SK-N-SH (cell line): ENCODE results near the gene GNPAT. TPM values are rescaled to one million over a fixed set of nuclear protein-coding genes. Genes with fewer than 3 reads are reported as not detected.

ENCODE experiments used
- CTCF ChIA-PET: fragments of 300-600, 350-600 bp; formaldehyde crosslinking; extraction: SDS; loops from one replicate; lab custom pipeline; 2021; lab: Yijun Ruan, JAX
- POLR2A ChIA-PET: fragments of 350-600 bp; sonication (Branson Sonifier 250); formaldehyde crosslinking; extraction: SDS; loops from one replicate; lab custom pipeline; 2020; ENCODE audit warnings: antibody characterized with exemption, inconsistent platforms; lab: Yijun Ruan, JAX
- DNase-seq: peaks from one replicate; pipeline ENCODE4 v3.0.0; 2012
- H2AFZ ChIP-seq: fragments of 200-600 bp; sonication (generic); 2 replicates; pipeline ENCODE4 v1.8.1; 2016; ENCODE audit warnings: antibody characterized with exemption, mild to moderate bottlenecking, low read depth
- H3F3A ChIP-seq: fragments of 200-600 bp; sonication (generic); replicated peaks from 2 replicates; pipeline ENCODE3; 2016; ENCODE audit warnings: antibody characterized with exemption, mild to moderate bottlenecking; ENCODE audit not compliant: insufficient read depth
- H3K27ac ChIP-seq, 2 experiments: fragments of 200-500 bp in 1 of 2; fragments of 200-600 bp in 1 of 2; sonication (Bioruptor generic) in 1 of 2; sonication (generic), shearing (Covaris generic) in 1 of 2; 2 replicates each; pipeline versions ENCODE4 v1.5.1 to v1.6.1; 2014 to 2016; ENCODE audit warnings: low read depth in 2 of 2, inconsistent platforms in 1 of 2, low read length in 1 of 2, mild to moderate bottlenecking in 1 of 2, mixed read lengths in 1 of 2
- H3K27me3 ChIP-seq: fragments of 200-600 bp; sonication (generic), shearing (Covaris generic); 2 replicates; pipeline ENCODE4 v1.6.1; 2016; ENCODE audit warnings: mixed run types; ENCODE audit not compliant: insufficient read depth
- H3K36me3 ChIP-seq, 2 experiments: fragments of 200-500 bp in 1 of 2; fragments of 200-600 bp in 1 of 2; sonication (Bioruptor generic) in 1 of 2; sonication (generic) in 1 of 2; replicated peaks in 1 of 2; 2 replicates each; pipeline versions ENCODE3 to v1.5.1; 2014 to 2016; ENCODE audit warnings: low read length in 1 of 2, mild to moderate bottlenecking in 1 of 2; ENCODE audit not compliant: insufficient read depth in 2 of 2, control insufficient read depth in 1 of 2
- H3K4me1 ChIP-seq, 2 experiments: fragments of 200-500 bp in 1 of 2; fragments of 200-600 bp in 1 of 2; sonication (Bioruptor generic) in 1 of 2; sonication (generic), shearing (Covaris generic) in 1 of 2; 2 replicates each; pipeline versions ENCODE4 v1.5.1 to v1.6.1; 2014 to 2016; ENCODE audit warnings: low read depth in 1 of 2, low read length in 1 of 2, mixed run types in 1 of 2; ENCODE audit not compliant: insufficient read depth in 2 of 2, control insufficient read depth in 1 of 2
- H3K4me2 ChIP-seq: fragments of 200-600 bp; sonication (generic), shearing (Covaris generic); 2 replicates; pipeline ENCODE4 v1.6.1; 2017; ENCODE audit warnings: mixed run types
- H3K4me3 ChIP-seq, 2 experiments: fragments of 200-500 bp in 1 of 2; fragments of 200-600 bp in 1 of 2; sonication (Bioruptor generic) in 1 of 2; sonication (generic), shearing (Covaris generic) in 1 of 2; 2 replicates each; pipeline versions ENCODE4 v1.5.1 to v1.8.1; 2014 to 2016; ENCODE audit warnings: low read depth in 2 of 2, inconsistent platforms in 1 of 2, low read length in 1 of 2, mild to moderate bottlenecking in 1 of 2, mixed read lengths in 1 of 2, moderate library complexity in 1 of 2
- H3K79me2 ChIP-seq: fragments of 200-600 bp; sonication (generic); 2 replicates; pipeline ENCODE4 v1.8.1; 2017; ENCODE audit warnings: mild to moderate bottlenecking; ENCODE audit not compliant: insufficient read depth
- H3K9ac ChIP-seq: fragments of 200-600 bp; sonication (generic); 2 replicates; pipeline ENCODE4 v1.6.1; 2017; ENCODE audit warnings: mixed run types
- H3K9me2 ChIP-seq: fragments of 200-600 bp; sonication (generic); 2 replicates; pipeline ENCODE4 v1.6.1; 2017; ENCODE audit warnings: mixed run types
- H3K9me3 ChIP-seq: fragments of 200-600 bp; sonication (generic); 2 replicates; pipeline ENCODE4 v1.6.1; 2017; ENCODE audit warnings: mixed run types, mild to moderate bottlenecking, moderate library complexity
- H4K20me1 ChIP-seq: fragments of 200-600 bp; sonication (generic); 2 replicates; pipeline ENCODE4 v1.6.1; 2017; ENCODE audit warnings: mild to moderate bottlenecking, mixed run types; ENCODE audit not compliant: insufficient read depth
- EZH2phosphoT487 ChIP-seq: fragments of 200-600 bp; sonication (generic); IDR thresholded peaks from 2 replicates; pipeline ENCODE4 v1.6.1; 2017; ENCODE audit warnings: low read depth, mixed run types, mild to moderate bottlenecking, antibody characterized with exemption, moderate library complexity, borderline replicate concordance
- FOXJ3 ChIP-seq: sonication (generic); formaldehyde crosslinking; IDR thresholded peaks from 2 replicates; pipeline ENCODE4 v1.5.1; 2020; ENCODE audit warnings: mild to moderate bottlenecking, missing genetic modification reagents
- NFIC ChIP-seq: IDR thresholded peaks from 2 replicates; pipeline ENCODE4 v1.4.0; 2012; ENCODE audit warnings: borderline replicate concordance
- NRF1 ChIP-seq: IDR thresholded peaks from 2 replicates; pipeline ENCODE4 v1.6.1; 2012; ENCODE audit warnings: low read depth, mild to moderate bottlenecking, low read length
- POLR2AphosphoS5 ChIP-seq: IDR thresholded peaks from 2 replicates; pipeline ENCODE4 v1.6.1; 2012; ENCODE audit warnings: low read depth, low read length
- RAD21 ChIP-seq: IDR thresholded peaks from 2 replicates; pipeline ENCODE4 v1.6.1; 2012; ENCODE audit warnings: mild to moderate bottlenecking, low read length
- REST ChIP-seq: IDR thresholded peaks from 2 replicates; pipeline ENCODE4 v1.6.1; 2012; ENCODE audit warnings: mild to moderate bottlenecking, low read depth, low read length, moderate library complexity
- TAF1 ChIP-seq: IDR thresholded peaks from 2 replicates; pipeline ENCODE4 v1.6.1; 2012; ENCODE audit warnings: low read depth, mild to moderate bottlenecking, low read length, moderate library complexity, borderline replicate concordance
- WGBS: methylation state at CpG from one replicate; pipeline ENCODE4 v1.1.6; 2017; ENCODE audit warnings: low lambda C conversion rate; 5-methylcytosine and 5-hydroxymethylcytosine counted together
- polyA plus RNA-seq, 3 experiments: library from polyadenylated mRNA; depleted of rRNA; stranded (reverse); fragments of >200 nt; gene quantifications; 2 replicates each; pipeline ENCODE4 v1.2.3, GENCODE V29; 2012

Gene GNPAT
- polyA plus RNA-seq, 1 of the 3 experiments (the other 2 are of a cell fraction), result 14.7 TPM

- H3K9ac ChIP-seq, result no peak overlapping the region
- H3K36me3 ChIP-seq, result no peaks in the 10 kb centered on the region
- peaks cover 5% of the 10 kb centered on the region; the same call in 1 of the 2 replicates for H3K27me3 ChIP-seq
- H4K20me1 ChIP-seq, result no peaks in the 10 kb centered on the region
- no peak overlapping the region for H2AFZ ChIP-seq
- DNase-seq, result no peak
- H3K27ac ChIP-seq, result no peak overlapping the region
- no peaks in the 10 kb centered on the region for H3F3A ChIP-seq
- H3K4me3 ChIP-seq, result no peak overlapping the region
- 76% methylated on average over 16 of the region's 17 CpGs for WGBS
- no peaks in the 10 kb centered on the region for H3K79me2 ChIP-seq
- POLR2A ChIA-PET, result interaction anchor here (0.9 kb wide), 1 partner anchor 236 kb away, joined by 3 read pairs; the partner anchor contains the start of genes ARV1 and TTC13
- H3K9me3 ChIP-seq, result no peaks in the 10 kb centered on the region
- TF ChIP-seq RAD21 (no peak), EZH2phosphoT487 (no peak), TAF1 (no peak), NRF1 (no peak), REST (no peak), POLR2AphosphoS5 (no peak)
- H3K4me2 ChIP-seq, result no peak overlapping the region
- no peaks in the 10 kb centered on the region for H3K9me2 ChIP-seq
- CTCF ChIA-PET, result interaction anchor here (2.5 kb wide), 1 partner anchor 416 kb away, joined by 12 read pairs; no protein-coding TSS in a partner anchor
- peaks cover 0 to 4% of the 10 kb centered on the region in 2 experiments; a peak in 1 of 4 replicates for H3K4me1 ChIP-seq
Observed at GRCh38 chr1:231214918-231215680, 25.9 kb upstream of the GNPAT start.

DNA sequence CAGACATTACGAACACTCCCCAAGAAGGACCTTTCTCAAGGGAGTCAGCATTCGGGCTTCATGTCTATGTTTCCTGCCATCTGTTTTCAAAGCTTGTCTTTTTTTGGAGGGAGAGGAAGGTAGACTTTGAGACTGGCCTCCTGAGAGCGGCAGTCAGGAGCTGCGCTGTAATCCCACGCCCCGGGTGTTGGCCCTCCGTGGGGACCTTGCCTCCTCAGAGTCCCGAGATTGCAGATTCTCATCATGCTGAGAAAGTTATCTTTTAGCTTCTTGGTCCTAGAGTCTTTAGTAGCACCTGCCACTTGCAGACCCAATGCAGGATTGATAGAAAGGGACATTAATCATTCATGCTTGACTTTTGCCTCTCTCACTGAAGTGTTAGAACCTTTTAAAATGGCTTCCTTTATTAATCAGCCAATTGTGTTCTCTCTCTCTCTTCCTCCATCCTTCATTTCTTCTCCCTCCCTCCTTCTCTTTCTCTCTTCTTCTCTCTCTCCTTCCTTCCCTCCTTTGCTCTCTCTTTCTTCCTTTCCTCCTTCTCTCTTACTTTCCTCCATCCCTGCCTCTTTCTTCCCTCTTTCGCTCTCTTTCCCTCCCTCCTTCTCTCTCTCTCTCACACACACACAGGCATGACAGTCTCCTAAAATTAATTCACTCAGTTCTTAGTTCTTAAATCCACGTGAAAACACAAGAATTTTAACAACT lies 25.2 kb upstream of the GNPAT start:
- Histone ChIP-seq H3K36me3 (no peaks in the 10 kb centered on the region), H3F3A (no peaks in the 10 kb centered on the region), H3K4me2 (no peak overlapping the region), H3K9me3 (no peaks in the 10 kb centered on the region), H3K4me1 (peaks cover 0 to 4% of the 10 kb centered on the region in 2 experiments; a peak in 1 of 4 replicates), H3K79me2 (no peaks in the 10 kb centered on the region), H3K27ac (no peak overlapping the region), H3K27me3 (peaks cover 5% of the 10 kb centered on the region; the same call in 1 of the 2 replicates), H2AFZ (no peak overlapping the region), H4K20me1 (no peaks in the 10 kb centered on the region), H3K9ac (no peak overlapping the region), H3K9me2 (no peaks in the 10 kb centered on the region), H3K4me3 (no peak overlapping the region)
- 72% methylated on average over 10 of the region's 10 CpGs for WGBS
- ChIA-PET POLR2A (interaction anchor here (0.9 kb wide), 1 partner anchor 237 kb away, joined by 3 read pairs; the partner anchor contains the start of genes ARV1 and TTC13), CTCF (interaction anchor here (1.2 to 2.5 kb wide), 2 partner anchors 281 to 417 kb away, joined by 3 to 12 read pairs; no protein-coding TSS in a partner anchor)
- TF ChIP-seq NFIC (no peak), FOXJ3 (CRISPR knock-in tag) (no peak)
- DNase-seq, result no peak
